Pancreas (tissue), 10 donors: ENCODE data around the gene EPGN. TPM values are rescaled to one million over a fixed set of nuclear protein-coding genes. Genes with fewer than 3 reads are reported as not detected.

Source experiments
- ATAC-seq, 4 donors: fragments of 200-7000 bp; cut with Tn5 transposase; one replicate each; pipeline versions ENCODE4 v1.8.0 to v1.9.1; 2020; ENCODE audit warnings: mild to moderate bottlenecking in 4 of 4, moderate library complexity in 4 of 4
- DNase-seq, 6 donors: peaks; one replicate each; pipeline ENCODE4 v3.0.0-alpha.2; 2020
- FAIRE-seq: peaks from 2 replicates; lab custom pipeline; 2012; peaks lifted over from hg19 to GRCh38; lab: Jason Lieb, UNC
- H3K27ac ChIP-seq, 4 donors: fragments of 200-600 bp; sonication (generic); 1 replicate in 3 of 4; 2 replicates in 1 of 4; pipeline versions ENCODE4 v1.5.0 to v1.8.0; 2020
- H3K27me3 ChIP-seq, 4 donors: fragments of 200-600 bp; one replicate each; pipeline ENCODE4 v1.8.0; 2021
- H3K36me3 ChIP-seq, 3 donors: fragments of 200-600 bp; sonication (generic) in 1 of 3; one replicate each; pipeline versions ENCODE4 v1.5.0 to v1.8.0; 2020 to 2021
- H3K4me1 ChIP-seq, 3 donors: fragments of 200-600 bp; one replicate each; pipeline ENCODE4 v1.8.0; 2021
- H3K4me3 ChIP-seq, 4 donors: fragments of 200-600 bp; sonication (generic) in 2 of 4; one replicate each; pipeline versions ENCODE4 v1.5.0 to v1.8.0; 2020 to 2021
- H3K9me3 ChIP-seq, 4 donors: fragments of 200-600 bp; one replicate each; pipeline ENCODE4 v1.8.0; 2021
- WGBS, 2 donors: extraction: QIAGEN DNeasy Blood & Tissue Kit; methylation state at CpG; one replicate each; pipeline ENCODE4 v1.1.7; 2013; 5-methylcytosine and 5-hydroxymethylcytosine counted together
- intact Hi-C, 3 donors: fragments of 100-400 bp; cut with DNase I; formaldehyde crosslinking; loops; one replicate each; pipeline versions ENCODE4 v1.11.1 to v1.14.2; 2022
- polyA plus RNA-seq, 2 donors: library from polyadenylated mRNA; stranded (reverse); fragments of 200-250 nt; gene quantifications; one replicate each; pipeline ENCODE4 v1.2.3, GENCODE V29; 2013
- total RNA-seq, 6 donors: library from RNA; stranded (reverse); fragmentation: NEBNext Ultra II Directional in 4 of 6; extraction: Animal tissue kit (Norgen Biotek cat#: 25700) in 4 of 6; gene quantifications; one replicate each; pipeline versions ENCODE4 v1.2.1 to v1.2.4, GENCODE V29; 2021 to 2023
- TF ChIP-seq, protein P1 (sequence below), 4 donors: fragments of 200-600 bp; sonication (generic) in 3 of 4; IDR thresholded peaks; one replicate each; pipeline versions ENCODE4 v1.5.0 to v1.8.0; 2021; ENCODE audit warnings: antibody characterized with exemption in 4 of 4
- donor health status: healthy with polysubstance abuse.
- donor health status: DM: no; HTN: no; CAD: no; lungs with moderate emphysema.
- donor health status: DM: no; HTN: no; CAD: no.
- donor health status: control.
- donor health status: control.
- donor health status: Bipolar disorder and iron deficiency.
- donor health status: DM: yes; HTN: yes; CAD: no.
- donor health status: DM: no; HTN: no; CAD: no.
- donor health status: DM: no; HTN: no; CAD: no.
- donor health status: DM: yes; HTN: yes; CAD: no.

The EPGN gene
- total and polyA plus RNA-seq, 8 donors: 0.24 TPM; not detected in 7

GRCh38 chr4:74266081-74266480 lies 42.2 kb upstream of the EPGN start:
- H3K27ac ChIP-seq: no peak overlapping the region
- peaks cover 0 to 4% (median 0%) of the 10 kb centered on the region in 3 donors for H3K4me1 ChIP-seq
- ATAC-seq (no peak), FAIRE-seq (no peak), DNase-seq (no peak)
- no peaks in the 10 kb centered on the region for H3K9me3 ChIP-seq
- TF ChIP-seq, protein P1, sequence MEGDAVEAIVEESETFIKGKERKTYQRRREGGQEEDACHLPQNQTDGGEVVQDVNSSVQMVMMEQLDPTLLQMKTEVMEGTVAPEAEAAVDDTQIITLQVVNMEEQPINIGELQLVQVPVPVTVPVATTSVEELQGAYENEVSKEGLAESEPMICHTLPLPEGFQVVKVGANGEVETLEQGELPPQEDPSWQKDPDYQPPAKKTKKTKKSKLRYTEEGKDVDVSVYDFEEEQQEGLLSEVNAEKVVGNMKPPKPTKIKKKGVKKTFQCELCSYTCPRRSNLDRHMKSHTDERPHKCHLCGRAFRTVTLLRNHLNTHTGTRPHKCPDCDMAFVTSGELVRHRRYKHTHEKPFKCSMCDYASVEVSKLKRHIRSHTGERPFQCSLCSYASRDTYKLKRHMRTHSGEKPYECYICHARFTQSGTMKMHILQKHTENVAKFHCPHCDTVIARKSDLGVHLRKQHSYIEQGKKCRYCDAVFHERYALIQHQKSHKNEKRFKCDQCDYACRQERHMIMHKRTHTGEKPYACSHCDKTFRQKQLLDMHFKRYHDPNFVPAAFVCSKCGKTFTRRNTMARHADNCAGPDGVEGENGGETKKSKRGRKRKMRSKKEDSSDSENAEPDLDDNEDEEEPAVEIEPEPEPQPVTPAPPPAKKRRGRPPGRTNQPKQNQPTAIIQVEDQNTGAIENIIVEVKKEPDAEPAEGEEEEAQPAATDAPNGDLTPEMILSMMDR (IDR thresholded peaks at IDR 0.05): no peak
- no peaks in the 10 kb centered on the region for H3K27me3 ChIP-seq
- intact Hi-C loops: no loop called here
- no peaks in the 10 kb centered on the region for H3K36me3 ChIP-seq
- H3K4me3 ChIP-seq: no peak overlapping the region

DNA sequence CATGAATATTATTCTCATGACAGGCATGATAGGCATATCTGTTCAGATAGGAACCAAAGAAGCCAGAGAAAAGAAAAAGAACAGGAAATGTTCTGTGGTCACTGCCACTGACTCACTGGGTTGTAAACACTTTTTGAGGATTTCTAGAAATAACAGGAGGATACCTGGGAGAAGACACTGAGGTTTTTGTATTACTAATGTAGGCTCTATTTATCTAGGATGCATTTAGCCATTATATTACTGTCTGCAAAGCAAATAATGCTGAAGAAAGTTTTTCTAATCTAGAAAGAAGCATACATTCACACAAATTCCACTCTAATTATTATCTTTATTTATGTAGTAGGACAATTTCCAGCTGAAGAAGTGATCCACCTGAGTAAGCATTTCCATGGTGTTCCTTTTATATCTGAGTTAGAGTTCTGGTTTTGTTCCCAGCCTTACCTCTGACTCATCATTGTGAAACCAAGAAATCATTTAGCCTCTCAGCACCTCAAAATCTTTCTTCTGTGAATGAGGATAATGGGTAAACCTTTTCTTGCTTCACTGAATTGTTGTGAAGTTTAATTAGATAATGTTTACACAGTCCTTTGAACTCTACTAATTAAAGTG lies 40.2 kb upstream of the EPGN start:
- Histone ChIP-seq H3K27me3 (no peaks in the 10 kb centered on the region), H3K27ac (no peak overlapping the region), H3K4me1 (peaks cover 0 to 4% (median 0%) of the 10 kb centered on the region in 3 donors), H3K4me3 (no peak overlapping the region), H3K9me3 (no peaks in the 10 kb centered on the region), H3K36me3 (no peaks in the 10 kb centered on the region)
- FAIRE-seq (no peak), ATAC-seq (peak; percentile 51 to 83 (median 66)), DNase-seq (no peak)
- intact Hi-C loops: no loop called here
- TF ChIP-seq, protein P1 (IDR thresholded peaks at IDR 0.05): no peak

DNA sequence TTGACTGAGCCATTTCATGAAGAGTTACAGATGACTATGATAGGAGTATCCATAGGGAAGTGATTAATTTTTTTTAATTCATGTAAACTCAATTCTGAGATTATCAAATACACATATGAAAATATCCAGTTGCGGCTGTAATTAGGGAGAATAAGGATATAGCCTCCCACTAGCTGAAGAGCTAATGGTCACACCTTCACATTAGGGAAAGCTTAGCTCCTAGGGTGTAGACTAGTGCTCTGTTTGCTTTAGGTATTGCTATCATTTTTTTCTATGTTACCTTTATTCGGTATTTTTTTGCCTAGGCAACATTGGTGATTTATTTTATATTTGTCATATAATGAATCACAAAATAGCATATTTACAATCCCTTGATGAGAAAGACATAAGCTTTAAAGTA lies 39.6 kb upstream of the EPGN start:
- H3K27ac ChIP-seq: no peak overlapping the region
- H3K36me3 ChIP-seq: no peaks in the 10 kb centered on the region
- DNase-seq (no peak), ATAC-seq (no peak), FAIRE-seq (no peak)
- no peaks in the 10 kb centered on the region for H3K27me3 ChIP-seq
- peaks cover 0 to 4% (median 0%) of the 10 kb centered on the region in 3 donors for H3K4me1 ChIP-seq
- WGBS, 2 donors: 85 to 87% methylated on average over 2 of the region's 2 CpGs
- H3K9me3 ChIP-seq: no peaks in the 10 kb centered on the region
- no peak overlapping the region for H3K4me3 ChIP-seq
- TF ChIP-seq, protein P1 (IDR thresholded peaks at IDR 0.05): no peak
- intact Hi-C loops: no loop called here

DNA sequence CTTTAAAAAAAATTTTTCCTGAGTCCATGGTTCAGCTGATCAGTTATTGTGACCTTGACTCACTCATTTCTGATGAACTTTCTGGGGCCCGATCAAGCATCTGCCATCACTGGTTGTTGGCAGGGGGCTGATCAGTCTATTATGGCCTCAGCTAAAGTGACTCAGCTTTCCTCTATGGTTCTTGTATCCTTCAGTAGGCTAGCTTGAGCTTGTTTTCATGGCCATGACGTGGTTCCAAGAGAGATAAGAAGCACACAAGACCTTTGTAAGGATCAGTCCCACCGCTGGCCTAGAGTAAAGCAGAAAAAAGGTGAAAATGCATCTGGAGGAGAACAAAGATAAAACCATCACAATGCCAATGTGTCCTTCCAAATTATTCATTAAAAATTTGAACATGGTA lies 29.8 kb upstream of the EPGN start:
- H3K27me3 ChIP-seq: no peaks in the 10 kb centered on the region
- TF ChIP-seq, protein P1 (IDR thresholded peaks at IDR 0.05): no peak
- FAIRE-seq: no peak
- 76 to 77% methylated on average over 3 of the region's 3 CpGs for WGBS, 2 donors
- no peak overlapping the region for H3K4me3 ChIP-seq
- DNase-seq: no peak
- ATAC-seq: no peak
- H3K36me3 ChIP-seq: no peaks in the 10 kb centered on the region
- intact Hi-C loops: no loop called here
- H3K9me3 ChIP-seq: no peaks in the 10 kb centered on the region
- no peaks in the 10 kb centered on the region for H3K4me1 ChIP-seq
- no peak overlapping the region for H3K27ac ChIP-seq

DNA sequence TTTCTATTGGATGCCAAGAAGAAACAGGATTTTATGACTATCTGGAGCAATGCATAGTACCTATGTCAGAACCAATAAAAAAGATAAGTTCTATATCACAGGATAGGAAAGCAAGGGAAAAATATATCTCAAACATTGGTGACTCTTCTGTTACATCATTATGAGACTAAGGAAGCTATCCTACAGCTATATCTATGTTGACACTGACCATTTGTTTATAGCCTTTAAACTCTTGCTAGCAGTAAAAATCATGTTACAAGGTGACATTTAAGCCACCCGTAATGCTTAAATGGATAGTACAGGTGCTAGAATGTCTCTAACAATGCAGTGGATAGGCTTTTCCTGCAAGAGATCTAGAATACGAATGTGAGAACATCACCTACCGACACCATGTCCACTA lies 28.6 kb upstream of the EPGN start:
- Histone ChIP-seq H3K4me1 (no peaks in the 10 kb centered on the region), H3K27ac (no peak overlapping the region), H3K9me3 (no peaks in the 10 kb centered on the region), H3K36me3 (no peaks in the 10 kb centered on the region), H3K4me3 (no peak overlapping the region), H3K27me3 (no peaks in the 10 kb centered on the region)
- FAIRE-seq: no peak
- TF ChIP-seq, protein P1 (IDR thresholded peaks at IDR 0.05): no peak
- 97 to 98% methylated on average over 3 of the region's 3 CpGs for WGBS, 2 donors
- intact Hi-C loops: no loop called here
- ATAC-seq: no peak
- DNase-seq: no peak
